A549 (cell line): ENCODE data around the gene PHF2.

ENCODE experiments used
- CHD4 ChIP-seq: fragments of 200-600 bp; sonication (generic); IDR thresholded peaks from 2 replicates; pipeline ENCODE4 v1.6.1; 2016; ENCODE audit warnings: antibody characterized with exemption, mild to moderate bottlenecking, borderline replicate concordance
- CTCF ChIP-seq: fragments of >200 bp; sonication (Bioruptor Twin); formaldehyde crosslinking; IDR thresholded peaks from 3 replicates; pipeline ENCODE4 v1.5.1; 2016
- EP300 ChIP-seq, 2 experiments: fragments of >200 bp; sonication (Bioruptor Twin); formaldehyde crosslinking; IDR thresholded peaks; 2 replicates in 1 of 2; 3 replicates in 1 of 2; pipeline ENCODE4 v1.6.1; 2016 to 2017
- HDAC2 ChIP-seq: fragments of 200-600 bp; sonication (generic); IDR thresholded peaks from 2 replicates; pipeline ENCODE4 v1.6.1; 2016
- JUN ChIP-seq, 2 experiments: fragments of >200 bp; sonication (Bioruptor Twin); formaldehyde crosslinking; IDR thresholded peaks; 2 replicates in 1 of 2; 3 replicates in 1 of 2; pipeline ENCODE4 v1.6.1; 2016 to 2017
- MYC ChIP-seq: IDR thresholded peaks from 2 replicates; pipeline ENCODE4 v1.6.1; 2012; ENCODE audit warnings: mild to moderate bottlenecking, inconsistent platforms, low read length, improper control_type of control experiment, borderline replicate concordance
- RCOR1 ChIP-seq: fragments of 150-350 bp; IDR thresholded peaks from 2 replicates; pipeline ENCODE4 v1.6.1; 2014; ENCODE audit warnings: antibody characterized with exemption, low read length, low read depth
- SMC3 ChIP-seq: fragments of >200 bp; sonication (Bioruptor Twin); formaldehyde crosslinking; IDR thresholded peaks from 3 replicates; pipeline ENCODE4 v1.6.1; 2018; ENCODE audit warnings: inconsistent platforms

GRCh38 chr9:93713716-93714115 is 137.3 kb downstream of the PHF2 start:
- TF ChIP-seq CTCF (no peak), JUN (IDR thresholded peaks at IDR 0.05) (no peak), MYC (no peak), EP300 (IDR thresholded peaks at IDR 0.05) (no peak), RCOR1 (no peak), HDAC2 (no peak), SMC3 (no peak), CHD4 (no peak)
